ENCODE data around the gene PSMG4.

PSMG4 gene

DNA sequence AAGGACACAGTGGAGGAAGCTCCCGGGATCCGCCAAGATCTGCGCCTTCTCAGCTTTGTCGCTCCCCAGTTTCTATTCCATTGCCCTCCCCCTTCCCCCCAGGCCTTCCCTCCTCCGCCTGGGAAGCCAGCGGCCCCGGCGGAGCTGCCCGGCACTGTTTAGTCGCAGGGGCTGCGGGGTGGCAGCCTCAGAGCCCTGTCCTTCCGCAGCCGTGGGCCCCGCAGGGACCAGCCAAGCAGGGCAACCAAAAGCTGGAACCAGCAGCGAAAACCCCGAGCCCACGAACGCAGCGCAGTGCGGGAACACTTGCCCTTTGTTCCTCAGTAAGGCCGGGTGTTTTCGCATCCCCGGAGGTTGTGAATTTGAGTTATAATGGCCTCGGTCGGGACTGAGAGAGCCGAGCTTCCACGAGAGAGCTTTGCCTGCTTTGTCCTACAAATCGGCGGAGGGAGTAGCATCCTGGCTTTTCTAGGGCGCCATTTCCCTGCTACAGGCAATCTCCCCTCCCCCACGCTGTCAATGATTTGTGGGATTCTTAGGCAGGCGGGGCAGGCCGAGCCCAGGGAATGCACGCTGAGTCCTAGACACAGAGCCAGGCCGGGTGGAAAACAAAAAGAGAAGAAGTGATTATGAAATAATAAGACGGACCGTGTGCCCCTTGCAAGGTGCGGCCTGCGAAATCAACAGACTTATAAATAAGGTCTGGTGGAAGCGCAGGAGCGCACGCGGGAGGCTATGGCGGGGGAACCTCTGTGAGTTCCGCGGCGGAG, 27.3 kb upstream of the PSMG4 start (continued):
- TF ChIP-seq, protein P1, sequence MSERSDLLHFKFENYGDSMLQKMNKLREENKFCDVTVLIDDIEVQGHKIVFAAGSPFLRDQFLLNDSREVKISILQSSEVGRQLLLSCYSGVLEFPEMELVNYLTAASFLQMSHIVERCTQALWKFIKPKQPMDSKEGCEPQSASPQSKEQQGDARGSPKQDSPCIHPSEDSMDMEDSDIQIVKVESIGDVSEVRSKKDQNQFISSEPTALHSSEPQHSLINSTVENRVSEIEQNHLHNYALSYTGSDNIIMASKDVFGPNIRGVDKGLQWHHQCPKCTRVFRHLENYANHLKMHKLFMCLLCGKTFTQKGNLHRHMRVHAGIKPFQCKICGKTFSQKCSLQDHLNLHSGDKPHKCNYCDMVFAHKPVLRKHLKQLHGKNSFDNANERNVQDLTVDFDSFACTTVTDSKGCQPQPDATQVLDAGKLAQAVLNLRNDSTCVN (tag by site-specific recombination; optimal IDR thresholded peaks at IDR 0.05): peak; percentile 40
- TF ChIP-seq, protein P2, sequence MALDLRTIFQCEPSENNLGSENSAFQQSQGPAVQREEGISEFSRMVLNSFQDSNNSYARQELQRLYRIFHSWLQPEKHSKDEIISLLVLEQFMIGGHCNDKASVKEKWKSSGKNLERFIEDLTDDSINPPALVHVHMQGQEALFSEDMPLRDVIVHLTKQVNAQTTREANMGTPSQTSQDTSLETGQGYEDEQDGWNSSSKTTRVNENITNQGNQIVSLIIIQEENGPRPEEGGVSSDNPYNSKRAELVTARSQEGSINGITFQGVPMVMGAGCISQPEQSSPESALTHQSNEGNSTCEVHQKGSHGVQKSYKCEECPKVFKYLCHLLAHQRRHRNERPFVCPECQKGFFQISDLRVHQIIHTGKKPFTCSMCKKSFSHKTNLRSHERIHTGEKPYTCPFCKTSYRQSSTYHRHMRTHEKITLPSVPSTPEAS (tag by site-specific recombination; IDR thresholded peaks at IDR 0.05): peak; percentile 82; the same call in 1 of the 2 replicates
- TF ChIP-seq BCL11B (tag by site-specific recombination; IDR thresholded peaks at IDR 0.05; ENCODE audit: low read depth): no peak
- peak; percentile 97 for TF ChIP-seq ZBTB20 (tag by site-specific recombination; IDR thresholded peaks at IDR 0.05)
- peak; percentile 41 for TF ChIP-seq SP2 (tag by site-specific recombination; IDR thresholded peaks at IDR 0.05)
- 0 out of 2 replicates have a peak, but pooled peaks have one; percentile 28 for TF ChIP-seq ZBTB21 (tag by site-specific recombination; IDR thresholded peaks at IDR 0.05)
- TF ChIP-seq ZNF121 (tag by site-specific recombination; IDR thresholded peaks at IDR 0.05): no peak
- TF ChIP-seq ZNF558 (tag by site-specific recombination; IDR thresholded peaks at IDR 0.05): peak; percentile 39; the same call in 1 of the 2 replicates
- TF ChIP-seq ZNF747 (tag by site-specific recombination; IDR thresholded peaks at IDR 0.05): no peak
- TF ChIP-seq ZIC2 (tag by site-specific recombination; IDR thresholded peaks at IDR 0.05): peak; percentile 73
- TF ChIP-seq, protein P3, sequence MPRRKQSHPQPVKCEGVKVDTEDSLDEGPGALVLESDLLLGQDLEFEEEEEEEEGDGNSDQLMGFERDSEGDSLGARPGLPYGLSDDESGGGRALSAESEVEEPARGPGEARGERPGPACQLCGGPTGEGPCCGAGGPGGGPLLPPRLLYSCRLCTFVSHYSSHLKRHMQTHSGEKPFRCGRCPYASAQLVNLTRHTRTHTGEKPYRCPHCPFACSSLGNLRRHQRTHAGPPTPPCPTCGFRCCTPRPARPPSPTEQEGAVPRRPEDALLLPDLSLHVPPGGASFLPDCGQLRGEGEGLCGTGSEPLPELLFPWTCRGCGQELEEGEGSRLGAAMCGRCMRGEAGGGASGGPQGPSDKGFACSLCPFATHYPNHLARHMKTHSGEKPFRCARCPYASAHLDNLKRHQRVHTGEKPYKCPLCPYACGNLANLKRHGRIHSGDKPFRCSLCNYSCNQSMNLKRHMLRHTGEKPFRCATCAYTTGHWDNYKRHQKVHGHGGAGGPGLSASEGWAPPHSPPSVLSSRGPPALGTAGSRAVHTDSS (tag by site-specific recombination; IDR thresholded peaks at IDR 0.05): no peak
- TF ChIP-seq ZNF623 (tag by site-specific recombination; IDR thresholded peaks at IDR 0.05): no peak
- TF ChIP-seq ZNF112 (tag by site-specific recombination; IDR thresholded peaks at IDR 0.05): no peak
- no peak for TF ChIP-seq ZNF544 (tag by site-specific recombination; IDR thresholded peaks at IDR 0.05)
- peak; percentile 99 for TF ChIP-seq ZNF341 (tag by site-specific recombination; IDR thresholded peaks at IDR 0.05; ENCODE audit: low read depth)
- TF ChIP-seq, protein P4, sequence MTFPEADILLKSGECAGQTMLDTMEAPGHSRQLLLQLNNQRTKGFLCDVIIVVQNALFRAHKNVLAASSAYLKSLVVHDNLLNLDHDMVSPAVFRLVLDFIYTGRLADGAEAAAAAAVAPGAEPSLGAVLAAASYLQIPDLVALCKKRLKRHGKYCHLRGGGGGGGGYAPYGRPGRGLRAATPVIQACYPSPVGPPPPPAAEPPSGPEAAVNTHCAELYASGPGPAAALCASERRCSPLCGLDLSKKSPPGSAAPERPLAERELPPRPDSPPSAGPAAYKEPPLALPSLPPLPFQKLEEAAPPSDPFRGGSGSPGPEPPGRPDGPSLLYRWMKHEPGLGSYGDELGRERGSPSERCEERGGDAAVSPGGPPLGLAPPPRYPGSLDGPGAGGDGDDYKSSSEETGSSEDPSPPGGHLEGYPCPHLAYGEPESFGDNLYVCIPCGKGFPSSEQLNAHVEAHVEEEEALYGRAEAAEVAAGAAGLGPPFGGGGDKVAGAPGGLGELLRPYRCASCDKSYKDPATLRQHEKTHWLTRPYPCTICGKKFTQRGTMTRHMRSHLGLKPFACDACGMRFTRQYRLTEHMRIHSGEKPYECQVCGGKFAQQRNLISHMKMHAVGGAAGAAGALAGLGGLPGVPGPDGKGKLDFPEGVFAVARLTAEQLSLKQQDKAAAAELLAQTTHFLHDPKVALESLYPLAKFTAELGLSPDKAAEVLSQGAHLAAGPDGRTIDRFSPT (tag by site-specific recombination; IDR thresholded peaks at IDR 0.05): no peak
- TF ChIP-seq SCRT1 (tag by site-specific recombination; IDR thresholded peaks at IDR 0.05; ENCODE audit: borderline replicate concordance): no peak
- TF ChIP-seq ZNF132 (tag by site-specific recombination; IDR thresholded peaks at IDR 0.05; ENCODE audit: borderline replicate concordance): no peak
- TF ChIP-seq ZNF776 (tag by site-specific recombination; IDR thresholded peaks at IDR 0.05; ENCODE audit: borderline replicate concordance): no peak

Measured in HEK293 (cell line).